Breast epithelium (tissue), 4 donors: ENCODE measurements around the gene OR5T1. TPM values are rescaled to one million over a fixed set of nuclear protein-coding genes. Genes with fewer than 3 reads are reported as not detected.

Experiments used
- DNase-seq, 2 donors: peaks; one replicate each; pipeline ENCODE4 v3.0.0-alpha.2; 2019; ENCODE audit warnings: low spot score in 2 of 2
- H3K27ac ChIP-seq, 2 donors: fragments of 200-600 bp; sonication (generic) in 1 of 2; one replicate each; pipeline ENCODE4 v1.5.1; 2016 to 2019; ENCODE audit warnings: mild to moderate bottlenecking in 1 of 2
- H3K27me3 ChIP-seq, 2 donors: fragments of 200-600 bp; sonication (generic) in 1 of 2; one replicate each; pipeline versions ENCODE4 v1.5.1 to v1.6.0; 2017 to 2019; ENCODE audit warnings: control low read depth in 1 of 2, mild to moderate bottlenecking in 1 of 2
- H3K36me3 ChIP-seq: fragments of 200-600 bp; one replicate; pipeline ENCODE4 v1.5.1; 2019
- H3K4me1 ChIP-seq, 2 donors: fragments of 200-600 bp; sonication (generic); one replicate each; pipeline ENCODE4 v1.5.1; 2016 to 2019; ENCODE audit warnings: control low read depth in 1 of 2
- H3K4me3 ChIP-seq, 3 donors: fragments of 200-600 bp; sonication (generic); 1 replicate in 2 of 3; 2 replicates in 1 of 3; pipeline ENCODE4 v1.5.1; 2016 to 2019; ENCODE audit warnings: mild to moderate bottlenecking in 3 of 3, moderate library complexity in 2 of 3
- H3K9me3 ChIP-seq, 2 donors: fragments of 200-600 bp; sonication (generic) in 1 of 2; one replicate each; pipeline ENCODE4 v1.5.1; 2016 to 2019; ENCODE audit warnings: control low read depth in 1 of 2
- CTCF ChIP-seq, 3 donors: fragments of 450-650 bp; IDR thresholded peaks; one replicate each; pipeline ENCODE4 v1.5.1; 2016 to 2017; ENCODE audit warnings: antibody characterized with exemption in 3 of 3, mild to moderate bottlenecking in 3 of 3, moderate library complexity in 3 of 3
- POLR2A ChIP-seq: fragments of 450-650 bp; IDR thresholded peaks from one replicate; pipeline ENCODE4 v1.6.1; 2016; ENCODE audit warnings: antibody characterized with exemption, mild to moderate bottlenecking, moderate library complexity
- POLR2AphosphoS5 ChIP-seq, 3 donors: sonication (generic); formaldehyde crosslinking; IDR thresholded peaks; one replicate each; pipeline ENCODE4 v1.6.1; 2017; ENCODE audit warnings: antibody characterized with exemption in 3 of 3
- intact Hi-C: fragments of 100-400 bp; cut with DNase I; formaldehyde crosslinking; loops from one replicate; pipeline ENCODE4 v1.15.1; 2023; ENCODE audit warnings: low total_unique reads
- total RNA-seq, 3 donors: library from RNA; depleted of rRNA; stranded (reverse); fragments of >200 nt; gene quantifications; one replicate each; pipeline ENCODE4 v1.1.0, GENCODE V29; 2016

The OR5T1 gene
- not detected for total RNA-seq

DNA sequence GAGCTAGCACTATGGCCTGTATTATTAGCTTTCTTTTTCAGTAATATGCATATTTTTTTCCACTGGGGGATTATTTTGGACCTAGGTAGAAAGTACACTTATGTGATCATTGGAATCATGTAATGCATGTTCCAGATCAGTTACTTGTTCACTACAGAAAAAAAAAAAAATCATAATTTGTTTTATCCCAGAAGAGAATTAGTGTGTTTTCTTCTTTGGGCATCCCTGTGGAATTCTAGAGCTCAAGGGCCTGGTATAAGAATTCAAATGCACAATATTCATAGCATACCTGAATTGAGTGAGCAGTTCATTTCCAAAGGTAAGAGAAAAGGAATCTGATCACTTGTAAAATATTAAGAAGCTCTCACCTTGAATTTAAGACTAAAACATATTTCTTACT is at the start of gene OR5T1:
TSS of gene OR5T1 (plus strand) at position 301 of the 400 bp plus-strand sequence. CDS start 1,485 bp downstream, outside the sequence.
- Histone ChIP-seq H3K36me3 (no peaks in the 10 kb centered on the region), H3K9me3 (no peaks in the 10 kb centered on the region), H3K27ac (no peak within 1 kb of the TSS), H3K27me3 (no peaks in the 10 kb centered on the region), H3K4me1 (no peaks in the 10 kb centered on the region), H3K4me3 (no peak within 1 kb of the TSS)
- TF ChIP-seq POLR2A (no peak), CTCF (IDR thresholded peaks at IDR 0.05) (no peak), POLR2AphosphoS5 (IDR thresholded peaks at IDR 0.05) (no peak)
- intact Hi-C loops, result no loop called here
- DNase-seq, result no peak

- intact Hi-C loops, result no loop called here
- H3K27ac ChIP-seq, result no peak within 1 kb of the TSS
These were observed 39.8 kb upstream of the OR5T1 start, which contains the start of gene OR5T2 for GRCh38 chr11:56234155-56234554. Gene OR5T2 (minus strand): TSS chr11:56234255. CDS start chr11:56233062, 1,193 bp downstream.

DNA sequence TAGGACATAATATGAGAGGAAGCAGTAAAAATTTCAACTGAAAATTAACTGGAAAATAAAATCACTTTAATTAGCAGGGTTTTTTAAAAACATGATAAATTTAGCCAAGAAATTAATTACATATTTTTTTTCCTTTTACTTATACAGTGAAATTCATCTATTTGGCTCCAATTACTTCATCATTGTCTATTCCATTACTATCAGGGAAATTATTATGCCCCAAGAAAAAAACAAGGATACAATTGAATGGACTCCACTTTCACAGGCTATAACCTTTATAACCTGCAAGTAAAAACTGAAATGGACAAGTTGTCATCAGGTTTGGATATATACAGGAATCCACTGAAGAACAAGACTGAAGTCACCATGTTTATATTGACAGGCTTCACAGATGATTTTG is 22.0 kb upstream of the OR5T1 start, which contains the start of gene OR5T3:
TSS of gene OR5T3 (plus strand) at position 301 of the 400 bp plus-strand sequence. CDS start at position 301, 0 bp downstream.
- no peak for DNase-seq
- Histone ChIP-seq H3K27me3 (no peaks in the 10 kb centered on the region), H3K4me3 (no peak within 1 kb of the TSS), H3K9me3 (peaks cover 0 to under 1% of the 10 kb centered on the region in 2 donors), H3K27ac (no peak within 1 kb of the TSS), H3K36me3 (no peaks in the 10 kb centered on the region), H3K4me1 (no peaks in the 10 kb centered on the region)
- intact Hi-C loops, result no loop called here
- no peak for TF ChIP-seq POLR2A
- no peak for TF ChIP-seq CTCF (IDR thresholded peaks at IDR 0.05)
- TF ChIP-seq POLR2AphosphoS5 (IDR thresholded peaks at IDR 0.05), result no peak

More at GRCh38 chr11:56234155-56234554, 39.8 kb upstream of the OR5T1 start, which contains the start of gene OR5T2:
- no peak for DNase-seq
- H3K36me3 ChIP-seq, result no peaks in the 10 kb centered on the region
- H3K4me1 ChIP-seq, result no peaks in the 10 kb centered on the region
- H3K4me3 ChIP-seq, result no peak within 1 kb of the TSS
- H3K27me3 ChIP-seq, result no peaks in the 10 kb centered on the region
- TF ChIP-seq CTCF (IDR thresholded peaks at IDR 0.05) (no peak), POLR2A (no peak), POLR2AphosphoS5 (IDR thresholded peaks at IDR 0.05) (no peak)
- no peaks in the 10 kb centered on the region for H3K9me3 ChIP-seq

DNA sequence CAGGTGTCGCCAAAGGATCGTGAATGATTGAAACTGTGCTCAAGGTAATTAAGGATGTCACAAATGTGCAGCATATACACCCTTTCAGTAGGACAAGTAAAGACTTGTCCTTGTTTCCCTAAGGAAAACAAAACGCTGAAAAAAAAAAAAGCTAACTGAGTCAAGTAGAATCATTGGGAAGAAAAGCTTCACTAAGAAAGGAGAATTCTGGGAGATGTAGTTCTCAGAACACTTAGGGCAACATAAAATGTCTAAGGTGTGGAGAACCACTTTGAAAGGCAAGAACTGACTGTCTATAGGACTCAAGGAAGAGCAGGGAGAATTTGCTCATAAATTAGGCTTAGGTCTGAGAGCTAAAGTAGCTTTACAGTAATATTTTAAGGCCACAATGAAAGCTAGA is 2.9 kb upstream of the OR5T1 start:
- H3K4me1 ChIP-seq, result no peaks in the 10 kb centered on the region
- no peak for DNase-seq
- no peaks in the 10 kb centered on the region for H3K27me3 ChIP-seq
- H3K4me3 ChIP-seq, result no peak overlapping the region
- TF ChIP-seq POLR2A, result no peak
- TF ChIP-seq POLR2AphosphoS5 (IDR thresholded peaks at IDR 0.05), result no peak
- TF ChIP-seq CTCF (IDR thresholded peaks at IDR 0.05), result no peak
- no peak overlapping the region for H3K27ac ChIP-seq
- intact Hi-C loops, result no loop called here
- peaks cover 0 to 4% of the 10 kb centered on the region in 2 donors for H3K9me3 ChIP-seq
- H3K36me3 ChIP-seq, result no peaks in the 10 kb centered on the region

GRCh38 chr11:56292154-56292553 is 18.2 kb downstream of the OR5T1 start, which contains the start of gene OR8H1:
Gene OR8H1 (minus strand): TSS chr11:56292254. CDS start chr11:56291062, 1,192 bp downstream.
- Histone ChIP-seq H3K4me3 (no peak within 1 kb of the TSS), H3K27me3 (no peaks in the 10 kb centered on the region), H3K4me1 (no peaks in the 10 kb centered on the region), H3K9me3 (no peaks in the 10 kb centered on the region), H3K36me3 (no peaks in the 10 kb centered on the region), H3K27ac (no peak within 1 kb of the TSS)
- no peak for DNase-seq
- TF ChIP-seq POLR2A (no peak), POLR2AphosphoS5 (IDR thresholded peaks at IDR 0.05) (no peak), CTCF (IDR thresholded peaks at IDR 0.05) (no peak)
- intact Hi-C loops, result no loop called here
